GM23248 (cell line): ENCODE data around the gene PTPRN.

Experiments used
- EZH2 ChIP-seq: fragments of 200-600 bp; sonication (generic); IDR thresholded peaks from 2 replicates; pipeline ENCODE4 v1.6.1; 2018; ENCODE audit warnings: antibody characterized with exemption, mild to moderate bottlenecking; ENCODE audit not compliant: insufficient read depth, poor library complexity, severe bottlenecking
- EZH2phosphoT487 ChIP-seq: fragments of 200-600 bp; sonication (generic); IDR thresholded peaks from 2 replicates; pipeline ENCODE4 v1.6.1; 2018; ENCODE audit warnings: antibody characterized with exemption, moderate library complexity, mild to moderate bottlenecking, low read depth; ENCODE audit not compliant: insufficient read depth

- TF ChIP-seq EZH2 (no peak), EZH2phosphoT487 (no peak)
Observed at GRCh38 chr2:219294356-219295351, 14.5 kb downstream of the PTPRN start.
